ENCODE results near the gene CCDC181. TPM values are rescaled to one million over a fixed set of nuclear protein-coding genes. Genes with fewer than 3 reads are reported as not detected.

CCDC181 gene
- 0.09 TPM in 1 of 2 replicates, not detected in the other for total RNA-seq

DNA sequence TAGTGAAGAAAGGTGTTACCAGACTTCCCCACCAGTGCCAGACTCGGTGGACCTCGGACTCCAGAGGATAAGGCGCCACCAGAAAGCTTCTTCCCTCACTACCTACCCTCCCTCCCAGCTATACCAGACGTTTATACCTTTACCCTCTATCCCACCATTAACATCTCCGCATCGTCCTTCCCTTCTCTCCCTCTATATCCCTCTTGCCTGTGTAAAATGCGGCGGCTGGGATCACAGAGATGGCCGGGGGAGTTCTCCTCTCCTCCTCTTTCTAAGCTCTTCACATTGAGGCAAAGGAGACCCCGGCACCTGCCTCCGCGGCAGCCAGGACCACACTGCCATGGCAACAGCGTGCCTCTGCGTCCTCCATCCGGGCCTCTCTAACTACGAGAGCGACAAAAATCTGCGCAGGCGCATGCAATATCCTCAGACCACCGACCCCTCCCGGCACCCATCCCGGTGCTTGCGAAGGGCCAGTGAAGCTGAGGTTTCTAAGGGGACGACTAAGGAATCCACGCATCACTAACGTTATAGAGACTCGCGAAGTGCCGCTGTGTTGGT is at the start of gene CCDC181:
Gene CCDC181 (minus strand): TSS at position 394 of the 561 bp plus-strand sequence. CDS start 2,547 bp downstream, outside the sequence.
- Mint-ChIP-seq H3K27ac (peak within 1 kb of the TSS; percentile 42), H3K36me3 (ENCODE audit: low read depth) (no peaks in the 10 kb centered on the region), H3K4me1 (peaks cover 7% of the 10 kb centered on the region), H3K4me3 (peak within 1 kb of the TSS; percentile 93), H3K9me3 (peaks cover 25% of the 10 kb centered on the region), H3K27me3 (peaks cover 78% of the 10 kb centered on the region)
- intact Hi-C loops (cut with micrococcal nuclease) = no loop called here
- peak; percentile 91 for DNase-seq

DNA sequence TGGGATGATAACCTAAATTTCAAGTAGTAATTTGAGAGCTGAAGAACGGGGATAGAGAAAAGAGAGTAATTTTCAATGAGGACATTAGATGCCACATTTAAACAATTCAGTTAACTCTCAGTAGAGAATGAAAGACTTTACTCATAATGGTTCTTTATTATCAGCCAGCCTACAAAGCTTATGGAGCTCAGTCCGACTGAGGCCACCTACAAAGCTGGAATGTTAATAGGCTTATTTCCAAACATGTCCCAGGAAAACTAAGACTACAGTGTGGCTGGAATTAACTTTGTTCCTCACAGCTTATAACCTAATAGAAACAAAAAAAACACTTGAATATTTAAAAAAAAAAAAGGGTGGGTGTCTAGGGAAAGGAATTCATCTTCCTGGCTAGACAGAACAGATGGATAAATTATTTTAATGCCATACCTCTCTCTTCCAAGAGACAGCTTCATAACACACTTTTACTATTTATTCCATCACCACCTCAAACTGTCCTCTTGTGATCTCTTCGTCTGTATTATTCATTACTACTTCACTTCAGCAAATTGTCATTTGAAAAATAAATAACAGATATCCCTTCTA is 48.6 kb upstream of the CCDC181 start:
- intact Hi-C loops (cut with micrococcal nuclease) = no loop called here
- peak; percentile 9 for DNase-seq
- Mint-ChIP-seq H3K27me3 (no peaks in the 10 kb centered on the region), H3K27ac (no peak overlapping the region), H3K4me1 (peaks cover 8% of the 10 kb centered on the region), H3K9me3 (no peaks in the 10 kb centered on the region), H3K36me3 (ENCODE audit: low read depth) (peaks cover 17% of the 10 kb centered on the region), H3K4me3 (no peak overlapping the region)

DNA sequence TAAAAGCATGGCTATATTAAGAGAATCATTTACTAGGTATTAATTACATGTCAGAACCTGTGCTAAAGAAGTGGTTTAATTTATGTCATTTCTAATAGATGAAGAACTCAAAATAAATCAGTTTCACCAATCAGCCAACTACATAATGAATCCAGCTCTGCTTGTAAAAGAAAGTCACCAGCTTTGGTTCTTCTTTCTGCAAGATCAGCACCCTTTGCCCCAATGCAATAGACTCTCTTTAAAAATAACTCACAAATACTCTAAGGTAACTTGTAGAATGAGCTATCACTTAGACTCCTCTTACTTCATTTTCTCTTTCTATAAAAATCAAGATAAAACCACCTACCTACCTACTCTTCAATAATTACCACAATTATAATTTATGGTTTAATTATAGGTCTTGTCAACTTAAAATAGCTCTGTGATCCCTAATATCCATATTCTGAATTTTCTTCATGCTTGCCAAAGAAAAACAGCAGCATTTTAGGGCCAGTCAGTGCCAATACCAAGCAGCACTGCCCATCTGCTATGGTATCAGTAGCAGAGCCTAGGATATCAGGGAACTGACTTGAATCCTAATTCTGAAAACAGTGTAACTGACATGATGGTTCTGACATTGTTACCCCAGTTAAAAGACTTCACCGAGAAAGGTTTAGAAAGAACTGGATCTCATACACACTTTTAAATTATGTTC is 47.2 kb upstream of the CCDC181 start:
- Mint-ChIP-seq H3K4me1 (peaks cover 3% of the 10 kb centered on the region), H3K36me3 (ENCODE audit: low read depth) (peaks cover 17% of the 10 kb centered on the region), H3K9me3 (no peaks in the 10 kb centered on the region), H3K27me3 (no peaks in the 10 kb centered on the region), H3K4me3 (no peak overlapping the region), H3K27ac (no peak overlapping the region)
- intact Hi-C loops (cut with micrococcal nuclease) = no loop called here
- peak; percentile 8 for DNase-seq

DNA sequence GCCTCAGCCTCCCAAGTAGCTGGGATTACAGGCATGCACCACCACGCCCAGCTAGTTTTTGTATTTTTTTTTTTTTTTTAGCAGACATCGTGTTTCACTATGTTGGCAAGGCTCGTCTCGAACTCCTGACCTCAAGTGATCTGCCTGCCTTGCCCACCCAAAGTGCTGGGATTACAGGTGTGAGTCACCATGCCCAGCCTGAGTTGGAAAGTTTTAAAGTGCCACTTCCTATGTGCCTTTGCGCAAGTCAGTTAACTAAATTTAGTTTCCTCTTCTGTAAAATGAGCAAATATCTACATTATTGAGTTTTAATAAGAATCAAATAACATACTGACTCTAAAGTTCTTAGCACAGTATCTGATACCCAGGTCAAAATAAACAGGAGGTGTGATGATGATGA is 46.1 kb upstream of the CCDC181 start:
- DNase-seq = peak; percentile 43
- Mint-ChIP-seq H3K4me3 (no peak overlapping the region), H3K4me1 (peaks cover 5% of the 10 kb centered on the region), H3K27me3 (no peaks in the 10 kb centered on the region), H3K36me3 (ENCODE audit: low read depth) (peaks cover 21% of the 10 kb centered on the region), H3K27ac (no peak overlapping the region), H3K9me3 (no peaks in the 10 kb centered on the region)
- intact Hi-C loops (cut with micrococcal nuclease) = no loop called here

DNA sequence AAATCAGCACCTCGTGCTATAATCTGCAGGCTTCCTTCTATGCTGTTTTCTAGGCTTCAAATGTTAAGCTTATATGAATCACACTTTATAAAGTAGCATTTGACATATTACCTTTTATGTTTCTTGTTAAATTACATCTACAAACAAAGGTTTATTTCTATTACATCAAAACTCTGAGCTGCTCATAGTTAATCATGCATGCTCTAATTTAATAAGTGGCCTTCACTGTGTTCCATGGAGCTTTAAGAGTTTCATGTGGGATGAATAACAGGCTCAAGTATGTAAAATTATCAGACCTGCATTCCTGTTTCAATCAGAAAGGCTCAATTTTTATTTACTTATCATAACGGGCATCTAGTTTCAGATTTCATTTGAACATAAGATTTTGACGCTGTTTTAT is 45.5 kb upstream of the CCDC181 start:
- H3K4me3 Mint-ChIP-seq = no peak overlapping the region
- H3K27me3 Mint-ChIP-seq = no peaks in the 10 kb centered on the region
- H3K27ac Mint-ChIP-seq = no peak overlapping the region
- H3K36me3 Mint-ChIP-seq (ENCODE audit: low read depth) = peaks cover 22% of the 10 kb centered on the region
- no peaks in the 10 kb centered on the region for H3K9me3 Mint-ChIP-seq
- intact Hi-C loops (cut with micrococcal nuclease) = no loop called here
- DNase-seq = no peak
- H3K4me1 Mint-ChIP-seq = peaks cover 5% of the 10 kb centered on the region

DNA sequence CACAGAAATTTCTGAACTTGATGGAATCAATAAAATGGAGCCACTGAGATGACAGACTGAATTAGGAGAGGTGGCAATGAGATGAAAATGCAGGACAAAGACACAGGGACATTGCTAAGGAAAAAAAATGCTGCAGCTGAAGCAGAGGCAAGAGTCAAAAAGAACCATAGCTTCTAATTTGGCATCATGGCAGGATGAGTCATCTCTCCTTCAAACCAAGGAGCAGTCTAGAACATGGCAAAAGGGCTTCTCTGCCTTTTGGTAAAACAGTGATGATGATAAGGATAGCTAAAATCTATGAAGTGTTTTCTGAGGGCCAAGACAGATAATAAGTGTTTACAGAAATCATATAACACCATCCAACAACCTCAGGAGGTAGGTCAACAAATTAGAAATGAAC is 41.7 kb upstream of the CCDC181 start:
- Mint-ChIP-seq H3K9me3 (no peaks in the 10 kb centered on the region), H3K27me3 (no peaks in the 10 kb centered on the region), H3K27ac (no peak overlapping the region), H3K4me3 (no peak overlapping the region), H3K36me3 (ENCODE audit: low read depth) (peaks cover 15% of the 10 kb centered on the region), H3K4me1 (peaks cover 7% of the 10 kb centered on the region)
- DNase-seq = no peak
- intact Hi-C loops (cut with micrococcal nuclease) = no loop called here

DNA sequence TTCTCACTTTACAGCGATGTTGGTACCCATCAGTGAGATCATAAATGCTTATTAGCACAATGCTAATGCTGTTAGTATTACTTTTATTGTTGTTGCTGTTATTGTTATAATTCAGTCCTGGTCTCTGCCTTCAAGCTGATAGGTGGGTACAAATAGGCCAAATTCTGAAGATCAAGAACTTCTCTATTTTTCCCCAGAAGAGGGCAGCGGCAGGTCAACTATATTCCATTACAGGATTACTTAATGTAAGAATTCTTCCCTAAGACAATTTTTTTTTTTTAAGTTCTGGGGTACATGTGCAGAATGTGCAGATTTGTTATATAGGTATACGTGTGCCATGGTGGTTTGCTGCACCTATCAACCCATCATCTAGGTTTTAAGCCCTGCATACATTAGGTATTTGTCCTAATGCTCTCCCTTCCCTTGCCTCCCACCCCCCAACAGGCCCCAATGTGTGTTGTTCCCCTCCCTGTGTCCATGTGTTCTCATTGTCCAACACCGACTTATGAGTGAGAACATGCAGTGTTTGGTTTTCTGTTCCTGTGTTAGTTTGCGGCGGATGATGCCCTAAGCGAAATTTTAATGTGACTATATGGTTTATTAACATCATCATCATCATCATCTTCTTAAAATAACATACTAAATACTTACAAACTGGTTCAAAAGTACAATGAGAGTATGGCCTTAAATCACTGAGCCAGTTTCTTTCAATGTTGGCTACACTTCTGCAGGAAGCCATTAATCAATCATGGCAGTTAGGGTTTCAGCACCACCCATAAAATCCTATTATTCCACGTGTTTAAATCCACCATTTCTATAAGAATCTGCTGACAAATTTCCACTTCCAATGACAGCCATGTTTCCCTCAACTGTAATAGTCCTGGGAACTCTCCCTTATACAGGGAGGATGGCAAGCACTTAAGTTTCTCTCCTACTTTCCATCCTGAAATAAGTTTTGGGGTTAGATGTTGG is 39.3 kb upstream of the CCDC181 start:
- peak; percentile 73 for DNase-seq
- Mint-ChIP-seq H3K4me1 (peaks cover 5% of the 10 kb centered on the region), H3K9me3 (no peaks in the 10 kb centered on the region), H3K27ac (no peak overlapping the region), H3K4me3 (no peak overlapping the region), H3K36me3 (ENCODE audit: low read depth) (peaks cover 15% of the 10 kb centered on the region), H3K27me3 (no peaks in the 10 kb centered on the region)
- intact Hi-C loops (cut with micrococcal nuclease) = loop anchor here (2.0 kb wide), 1 partner anchor 80 kb away; no protein-coding TSS in a partner anchor

DNA sequence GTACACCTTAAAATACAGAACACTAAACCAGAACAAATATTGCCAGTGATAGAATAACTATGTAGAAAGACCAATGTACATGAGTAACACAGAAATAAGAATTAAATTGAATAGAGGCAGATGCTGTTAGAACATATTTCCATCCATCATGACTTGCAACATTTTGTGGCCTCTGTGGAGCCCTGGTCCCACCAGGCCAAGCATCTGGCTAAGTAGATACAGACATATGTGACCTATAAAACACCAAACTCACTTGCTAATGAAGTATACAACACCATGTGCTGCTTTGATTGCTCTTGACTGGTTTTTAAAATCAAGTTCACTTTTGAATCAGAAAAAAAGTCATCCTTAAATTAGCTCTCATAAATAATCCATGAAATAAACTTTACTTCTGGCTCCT is 38.0 kb upstream of the CCDC181 start:
- intact Hi-C loops (cut with micrococcal nuclease) = no loop called here
- peaks cover 14% of the 10 kb centered on the region for H3K4me1 Mint-ChIP-seq
- H3K27me3 Mint-ChIP-seq = no peaks in the 10 kb centered on the region
- peaks cover 19% of the 10 kb centered on the region for H3K36me3 Mint-ChIP-seq (ENCODE audit: low read depth)
- no peak overlapping the region for H3K27ac Mint-ChIP-seq
- no peak for DNase-seq
- no peak overlapping the region for H3K4me3 Mint-ChIP-seq
- H3K9me3 Mint-ChIP-seq = no peaks in the 10 kb centered on the region

DNA sequence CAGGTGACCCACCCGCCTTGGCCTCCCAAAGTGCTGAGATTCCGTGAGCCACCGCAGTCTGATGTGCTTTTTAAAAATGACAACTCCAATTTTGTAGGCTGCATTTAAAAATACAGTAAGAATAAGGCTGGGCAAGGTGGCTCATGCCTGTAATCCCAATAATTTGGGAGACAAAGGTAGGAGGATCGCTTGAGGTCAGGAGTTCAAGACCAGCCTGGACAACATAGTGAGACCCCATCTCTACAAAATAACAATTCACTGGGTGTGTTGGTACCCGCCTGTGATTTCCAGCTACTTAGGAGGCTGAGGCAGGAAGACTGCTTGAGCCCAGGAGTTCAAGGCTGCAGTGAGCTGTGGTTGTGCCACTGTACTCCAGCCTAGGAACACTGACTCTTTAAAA is 35.1 kb upstream of the CCDC181 start:
- Mint-ChIP-seq H3K27me3 (no peaks in the 10 kb centered on the region), H3K4me3 (no peak overlapping the region), H3K9me3 (peaks cover under 1% of the 10 kb centered on the region), H3K36me3 (ENCODE audit: low read depth) (peaks cover 11% of the 10 kb centered on the region), H3K4me1 (peaks cover 16% of the 10 kb centered on the region), H3K27ac (no peak overlapping the region)
- no peak for DNase-seq
- intact Hi-C loops (cut with micrococcal nuclease) = no loop called here

DNA sequence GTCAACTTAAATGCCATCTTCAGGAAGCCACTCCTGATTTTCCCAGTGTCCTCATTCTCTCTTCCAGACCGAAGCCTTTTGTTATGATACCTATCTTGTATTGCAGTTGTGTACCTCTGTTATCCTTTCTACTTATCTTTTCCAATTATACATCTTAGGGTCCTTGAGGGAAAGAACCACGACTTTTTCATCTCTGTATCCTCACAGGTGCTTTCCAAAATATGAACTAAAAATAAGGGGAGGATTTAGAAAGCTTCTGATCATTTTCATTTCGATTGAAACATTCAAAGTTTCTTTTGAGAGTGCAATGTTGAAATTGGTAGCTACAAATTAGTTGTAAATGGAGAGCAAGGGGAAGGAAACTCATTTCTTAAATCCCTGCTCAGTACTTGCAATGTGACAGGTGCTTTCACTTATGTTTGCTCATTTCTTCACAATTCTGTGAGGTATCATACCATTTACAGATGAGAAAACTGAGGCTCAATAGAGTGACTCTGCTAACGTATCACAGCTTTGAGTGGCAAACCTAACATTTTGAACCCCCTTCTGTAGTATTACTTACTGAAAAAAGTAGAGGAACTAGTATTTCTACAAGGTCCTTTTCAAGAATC is 34.2 kb upstream of the CCDC181 start:
- Mint-ChIP-seq H3K9me3 (peaks cover 7% of the 10 kb centered on the region), H3K27ac (no peak overlapping the region), H3K27me3 (no peaks in the 10 kb centered on the region), H3K4me1 (peaks cover 16% of the 10 kb centered on the region), H3K36me3 (ENCODE audit: low read depth) (peaks cover 8% of the 10 kb centered on the region), H3K4me3 (peak overlapping the region; percentile 20)
- intact Hi-C loops (cut with micrococcal nuclease) = loop anchor here (2.0 kb wide), 1 partner anchor 23 kb away; the partner anchor contains the start of gene SLC19A2
- DNase-seq = no peak

DNA sequence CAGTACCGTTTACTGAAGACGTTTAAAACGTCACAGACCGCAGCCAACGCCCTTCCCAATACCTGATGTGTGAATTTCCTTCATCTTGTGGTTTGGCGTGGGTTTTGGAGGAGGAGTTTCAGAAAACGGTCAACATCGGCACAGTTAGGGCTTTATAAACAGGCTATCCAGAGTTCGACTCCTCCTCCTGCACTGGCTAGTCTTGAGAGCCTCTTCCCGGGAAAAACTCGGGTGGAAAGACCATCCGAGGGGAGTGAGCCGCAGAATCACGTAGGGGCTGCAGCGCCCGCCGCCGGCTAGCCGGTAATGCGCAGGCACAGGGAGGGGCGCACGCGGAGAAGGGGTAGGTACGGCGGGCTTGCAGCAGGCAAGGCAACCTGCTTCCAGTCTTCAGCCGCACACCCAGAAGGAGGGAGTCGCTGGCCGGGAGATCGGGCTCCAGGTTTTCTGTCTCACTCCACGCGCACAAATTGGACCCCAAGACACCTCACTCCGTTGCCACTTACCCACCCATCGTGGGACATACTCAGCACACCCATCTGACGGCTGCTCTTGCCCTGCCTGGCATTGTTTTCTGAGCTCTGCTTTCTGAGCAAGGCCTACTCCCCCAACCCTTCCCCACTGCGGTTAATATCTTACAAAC is 33.0 kb upstream of the CCDC181 start:
- peaks cover 10% of the 10 kb centered on the region for H3K9me3 Mint-ChIP-seq
- H3K36me3 Mint-ChIP-seq (ENCODE audit: low read depth) = peaks cover 6% of the 10 kb centered on the region
- peaks cover 4% of the 10 kb centered on the region for H3K27me3 Mint-ChIP-seq
- peak; percentile 75 for DNase-seq
- H3K4me3 Mint-ChIP-seq = peak overlapping the region; percentile 62
- peaks cover 16% of the 10 kb centered on the region for H3K4me1 Mint-ChIP-seq
- intact Hi-C loops (cut with micrococcal nuclease) = loop anchor here (2.0 kb wide), 1 partner anchor 24 kb away; the partner anchor contains the start of gene SLC19A2
- peak overlapping the region; percentile 2 for H3K27ac Mint-ChIP-seq

DNA sequence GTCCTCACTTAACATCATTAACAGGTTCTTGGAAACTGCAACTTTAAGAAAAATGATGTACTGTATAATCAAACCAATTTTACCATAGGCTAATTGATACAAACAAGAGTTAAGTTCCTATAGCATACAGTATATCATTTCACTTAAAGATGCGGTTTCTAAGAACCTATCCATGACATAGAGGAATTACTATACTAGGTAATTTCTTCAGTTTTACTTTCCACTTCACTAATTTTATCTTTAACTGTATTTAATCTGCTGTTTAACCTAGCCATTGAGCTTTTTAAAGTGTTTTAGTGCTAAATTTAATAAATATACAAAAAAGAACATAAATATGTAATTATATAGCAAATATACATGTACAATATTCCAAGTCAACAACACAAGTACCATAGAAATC is 30.2 kb upstream of the CCDC181 start:
- H3K4me1 Mint-ChIP-seq = peaks cover 16% of the 10 kb centered on the region
- H3K9me3 Mint-ChIP-seq = peaks cover 10% of the 10 kb centered on the region
- no peak overlapping the region for H3K4me3 Mint-ChIP-seq
- intact Hi-C loops (cut with micrococcal nuclease) = no loop called here
- peaks cover 6% of the 10 kb centered on the region for H3K36me3 Mint-ChIP-seq (ENCODE audit: low read depth)
- peaks cover 10% of the 10 kb centered on the region for H3K27me3 Mint-ChIP-seq
- H3K27ac Mint-ChIP-seq = no peak overlapping the region
- DNase-seq = no peak

DNA sequence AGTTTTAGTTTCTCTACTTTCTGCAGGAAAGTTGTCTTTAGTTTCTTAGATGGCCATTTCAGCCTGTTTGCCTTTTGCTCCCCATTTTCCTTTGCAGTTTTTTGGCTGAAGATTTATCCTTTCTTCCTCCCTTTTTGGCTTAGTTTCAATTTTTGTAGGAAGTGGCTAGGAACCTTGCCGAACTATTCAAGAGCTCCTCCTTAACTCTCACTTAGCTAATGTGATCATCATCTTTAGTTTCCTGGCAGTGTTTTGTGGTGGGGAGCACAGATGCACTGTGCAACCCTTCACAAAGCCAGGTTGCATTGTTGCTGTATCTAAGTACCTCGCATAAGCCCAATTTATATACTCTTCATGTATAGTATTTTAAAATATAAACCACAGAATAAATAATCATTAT is 28.8 kb upstream of the CCDC181 start:
- peaks cover 19% of the 10 kb centered on the region for H3K27me3 Mint-ChIP-seq
- H3K36me3 Mint-ChIP-seq (ENCODE audit: low read depth) = peaks cover 2% of the 10 kb centered on the region
- no peak overlapping the region for H3K27ac Mint-ChIP-seq
- H3K4me1 Mint-ChIP-seq = peaks cover 12% of the 10 kb centered on the region
- DNase-seq = no peak
- intact Hi-C loops (cut with micrococcal nuclease) = no loop called here
- no peak overlapping the region for H3K4me3 Mint-ChIP-seq
- peaks cover 10% of the 10 kb centered on the region for H3K9me3 Mint-ChIP-seq
